ENCODE data around the gene CYS1. TPM values are rescaled to one million over a fixed set of nuclear protein-coding genes. Genes with fewer than 3 reads are reported as not detected.

The CYS1 gene
- total and polyA plus RNA-seq, 2 of the 13 experiments (the other 11 are each of a cell fraction or from before 2014, with no cell fraction given): 0.04 TPM; not detected in 1

DNA sequence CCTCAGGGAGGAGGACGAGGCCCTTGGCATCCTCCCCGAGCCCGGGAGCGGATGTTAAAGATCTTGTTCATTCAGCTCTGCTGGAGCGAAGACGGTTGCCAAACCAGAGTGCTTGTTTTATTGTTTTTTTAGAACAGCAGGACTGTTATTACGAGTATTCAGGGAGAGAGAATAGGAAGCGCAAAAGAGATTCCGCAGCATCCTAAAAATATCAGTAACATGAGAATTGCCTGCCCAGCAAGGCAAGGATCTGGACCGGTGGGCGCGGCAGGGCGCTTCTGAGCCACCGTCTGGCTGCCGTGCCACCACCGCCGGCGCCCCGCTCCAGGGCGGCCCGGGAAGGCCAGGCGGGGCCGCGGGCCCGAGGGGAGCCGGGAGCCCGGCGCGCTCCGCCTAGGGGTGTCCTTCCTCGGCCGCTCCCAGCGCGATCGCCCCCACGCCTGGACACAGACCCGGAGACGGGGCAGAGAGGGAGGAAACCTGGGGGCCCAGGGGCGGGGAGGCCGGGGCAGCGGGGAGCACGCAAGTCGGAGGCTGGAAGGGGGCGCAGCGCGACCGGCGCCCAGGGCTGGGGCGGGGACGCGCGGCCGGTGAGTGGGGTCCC, 843 bp downstream of the CYS1 start (continued):
- TF ChIP-seq FOXM1 (CRISPR knock-in tag; IDR thresholded peaks at IDR 0.05) (no peak), ADNP (CRISPR knock-in tag; IDR thresholded peaks at IDR 0.05) (no peak), CENPX (CRISPR knock-in tag; IDR thresholded peaks at IDR 0.05) (no peak), ZNF737 (CRISPR knock-in tag; IDR thresholded peaks at IDR 0.05; ENCODE audit: borderline replicate concordance) (no peak), ZNF709 (CRISPR knock-in tag; IDR thresholded peaks at IDR 0.05) (no peak), ZNF790 (CRISPR knock-in tag; IDR thresholded peaks at IDR 0.05; ENCODE audit: borderline replicate concordance) (peak; percentile 30; the same call in 1 of the 2 replicates), HMG20B (CRISPR knock-in tag; conservative IDR thresholded peaks at IDR 0.05) (no peak), MEIS1 (CRISPR knock-in tag; IDR thresholded peaks at IDR 0.05; ENCODE audit: borderline replicate concordance) (no peak), SRSF9 (IDR thresholded peaks at IDR 0.05; ENCODE audit: borderline replicate concordance, insufficient read depth, low read depth, low read length, poor library complexity, severe bottlenecking) (no peak), ZNF207 (IDR thresholded peaks at IDR 0.05; ENCODE audit: borderline replicate concordance) (no peak), ZFY (CRISPR knock-in tag; IDR thresholded peaks at IDR 0.05) (peak; percentile 30; the same call in 1 of the 2 replicates), ZFYVE20 (CRISPR knock-in tag; IDR thresholded peaks at IDR 0.05; ENCODE audit: borderline replicate concordance, low read depth) (no peak), TBP (CRISPR knock-in tag; IDR thresholded peaks at IDR 0.05) (no peak), HNRNPH1 (optimal IDR thresholded peaks at IDR 0.05; ENCODE audit: low read depth, low read length) (no peak), IRF2 (CRISPR knock-in tag; IDR thresholded peaks at IDR 0.05) (no peak), ATAD3A (CRISPR knock-in tag; IDR thresholded peaks at IDR 0.05) (0 out of 2 replicates have a peak, but pooled peaks have one; percentile 50), MBD4 (IDR thresholded peaks at IDR 0.05; ENCODE audit: borderline replicate concordance, low read length) (no peak)
- TF ChIP-seq, protein P1, sequence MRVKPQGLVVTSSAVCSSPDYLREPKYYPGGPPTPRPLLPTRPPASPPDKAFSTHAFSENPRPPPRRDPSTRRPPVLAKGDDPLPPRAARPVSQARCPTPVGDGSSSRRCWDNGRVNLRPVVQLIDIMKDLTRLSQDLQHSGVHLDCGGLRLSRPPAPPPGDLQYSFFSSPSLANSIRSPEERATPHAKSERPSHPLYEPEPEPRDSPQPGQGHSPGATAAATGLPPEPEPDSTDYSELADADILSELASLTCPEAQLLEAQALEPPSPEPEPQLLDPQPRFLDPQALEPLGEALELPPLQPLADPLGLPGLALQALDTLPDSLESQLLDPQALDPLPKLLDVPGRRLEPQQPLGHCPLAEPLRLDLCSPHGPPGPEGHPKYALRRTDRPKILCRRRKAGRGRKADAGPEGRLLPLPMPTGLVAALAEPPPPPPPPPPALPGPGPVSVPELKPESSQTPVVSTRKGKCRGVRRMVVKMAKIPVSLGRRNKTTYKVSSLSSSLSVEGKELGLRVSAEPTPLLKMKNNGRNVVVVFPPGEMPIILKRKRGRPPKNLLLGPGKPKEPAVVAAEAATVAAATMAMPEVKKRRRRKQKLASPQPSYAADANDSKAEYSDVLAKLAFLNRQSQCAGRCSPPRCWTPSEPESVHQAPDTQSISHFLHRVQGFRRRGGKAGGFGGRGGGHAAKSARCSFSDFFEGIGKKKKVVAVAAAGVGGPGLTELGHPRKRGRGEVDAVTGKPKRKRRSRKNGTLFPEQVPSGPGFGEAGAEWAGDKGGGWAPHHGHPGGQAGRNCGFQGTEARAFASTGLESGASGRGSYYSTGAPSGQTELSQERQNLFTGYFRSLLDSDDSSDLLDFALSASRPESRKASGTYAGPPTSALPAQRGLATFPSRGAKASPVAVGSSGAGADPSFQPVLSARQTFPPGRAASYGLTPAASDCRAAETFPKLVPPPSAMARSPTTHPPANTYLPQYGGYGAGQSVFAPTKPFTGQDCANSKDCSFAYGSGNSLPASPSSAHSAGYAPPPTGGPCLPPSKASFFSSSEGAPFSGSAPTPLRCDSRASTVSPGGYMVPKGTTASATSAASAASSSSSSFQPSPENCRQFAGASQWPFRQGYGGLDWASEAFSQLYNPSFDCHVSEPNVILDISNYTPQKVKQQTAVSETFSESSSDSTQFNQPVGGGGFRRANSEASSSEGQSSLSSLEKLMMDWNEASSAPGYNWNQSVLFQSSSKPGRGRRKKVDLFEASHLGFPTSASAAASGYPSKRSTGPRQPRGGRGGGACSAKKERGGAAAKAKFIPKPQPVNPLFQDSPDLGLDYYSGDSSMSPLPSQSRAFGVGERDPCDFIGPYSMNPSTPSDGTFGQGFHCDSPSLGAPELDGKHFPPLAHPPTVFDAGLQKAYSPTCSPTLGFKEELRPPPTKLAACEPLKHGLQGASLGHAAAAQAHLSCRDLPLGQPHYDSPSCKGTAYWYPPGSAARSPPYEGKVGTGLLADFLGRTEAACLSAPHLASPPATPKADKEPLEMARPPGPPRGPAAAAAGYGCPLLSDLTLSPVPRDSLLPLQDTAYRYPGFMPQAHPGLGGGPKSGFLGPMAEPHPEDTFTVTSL (CRISPR knock-in tag; IDR thresholded peaks at IDR 0.05; ENCODE audit: borderline replicate concordance): no peak
- TF ChIP-seq, protein P2, sequence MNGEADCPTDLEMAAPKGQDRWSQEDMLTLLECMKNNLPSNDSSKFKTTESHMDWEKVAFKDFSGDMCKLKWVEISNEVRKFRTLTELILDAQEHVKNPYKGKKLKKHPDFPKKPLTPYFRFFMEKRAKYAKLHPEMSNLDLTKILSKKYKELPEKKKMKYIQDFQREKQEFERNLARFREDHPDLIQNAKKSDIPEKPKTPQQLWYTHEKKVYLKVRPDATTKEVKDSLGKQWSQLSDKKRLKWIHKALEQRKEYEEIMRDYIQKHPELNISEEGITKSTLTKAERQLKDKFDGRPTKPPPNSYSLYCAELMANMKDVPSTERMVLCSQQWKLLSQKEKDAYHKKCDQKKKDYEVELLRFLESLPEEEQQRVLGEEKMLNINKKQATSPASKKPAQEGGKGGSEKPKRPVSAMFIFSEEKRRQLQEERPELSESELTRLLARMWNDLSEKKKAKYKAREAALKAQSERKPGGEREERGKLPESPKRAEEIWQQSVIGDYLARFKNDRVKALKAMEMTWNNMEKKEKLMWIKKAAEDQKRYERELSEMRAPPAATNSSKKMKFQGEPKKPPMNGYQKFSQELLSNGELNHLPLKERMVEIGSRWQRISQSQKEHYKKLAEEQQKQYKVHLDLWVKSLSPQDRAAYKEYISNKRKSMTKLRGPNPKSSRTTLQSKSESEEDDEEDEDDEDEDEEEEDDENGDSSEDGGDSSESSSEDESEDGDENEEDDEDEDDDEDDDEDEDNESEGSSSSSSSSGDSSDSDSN (CRISPR knock-in tag; IDR thresholded peaks at IDR 0.05): peak; percentile 75; the same call in 1 of the 2 replicates
- TF ChIP-seq, protein P3, sequence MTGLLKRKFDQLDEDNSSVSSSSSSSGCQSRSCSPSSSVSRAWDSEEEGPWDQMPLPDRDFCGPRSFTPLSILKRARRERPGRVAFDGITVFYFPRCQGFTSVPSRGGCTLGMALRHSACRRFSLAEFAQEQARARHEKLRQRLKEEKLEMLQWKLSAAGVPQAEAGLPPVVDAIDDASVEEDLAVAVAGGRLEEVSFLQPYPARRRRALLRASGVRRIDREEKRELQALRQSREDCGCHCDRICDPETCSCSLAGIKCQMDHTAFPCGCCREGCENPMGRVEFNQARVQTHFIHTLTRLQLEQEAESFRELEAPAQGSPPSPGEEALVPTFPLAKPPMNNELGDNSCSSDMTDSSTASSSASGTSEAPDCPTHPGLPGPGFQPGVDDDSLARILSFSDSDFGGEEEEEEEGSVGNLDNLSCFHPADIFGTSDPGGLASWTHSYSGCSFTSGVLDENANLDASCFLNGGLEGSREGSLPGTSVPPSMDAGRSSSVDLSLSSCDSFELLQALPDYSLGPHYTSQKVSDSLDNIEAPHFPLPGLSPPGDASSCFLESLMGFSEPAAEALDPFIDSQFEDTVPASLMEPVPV (CRISPR knock-in tag; IDR thresholded peaks at IDR 0.05): no peak

Measured in HepG2 (cell line).